NCI-H2107 treated with DMSO at 0.1 percent for 48 hours (cell line): ENCODE data around the gene MTCH1.

ENCODE experiments used
- DNase-seq: peaks from one replicate; lab custom pipeline; 2025; ENCODE audit not compliant: unreplicated experiment; lab: John Stamatoyannopoulos, UW

MTCH1 gene

GRCh38 chr6:36929152-36929551 lies 56.8 kb downstream of the MTCH1 start:
- no peak for DNase-seq

- DNase-seq, result peak; percentile 5
Observed at GRCh38 chr6:36928547-36928918, 57.5 kb downstream of the MTCH1 start.

- no peak for DNase-seq
Observed at GRCh38 chr6:36927691-36928546, 58.1 kb downstream of the MTCH1 start.

- DNase-seq, result peak; percentile 36
Observed at GRCh38 chr6:36926708-36927513, 59.1 kb downstream of the MTCH1 start.

- DNase-seq, result no peak
Observed at GRCh38 chr6:36925809-36926208, 60.2 kb downstream of the MTCH1 start.

- no peak for DNase-seq
Observed at GRCh38 chr6:36924778-36925374, 61.1 kb downstream of the MTCH1 start.

GRCh38 chr6:36924131-36924530 lies 61.9 kb downstream of the MTCH1 start:
- DNase-seq, result no peak

GRCh38 chr6:36920546-36920945 lies 65.5 kb downstream of the MTCH1 start:
- no peak for DNase-seq

GRCh38 chr6:36920049-36920448 lies 65.9 kb downstream of the MTCH1 start:
- no peak for DNase-seq
